RCC 7860 (cell line): ENCODE data around the gene DAZAP1.

Experiments
- DNase-seq: peaks from one replicate; pipeline ENCODE4 v3.0.0-alpha.2; 2015; ENCODE audit warnings: low spot score
- FAIRE-seq: peaks from 2 replicates; lab custom pipeline; 2012; peaks lifted over from hg19 to GRCh38; lab: Jason Lieb, UNC

The DAZAP1 gene

DNA sequence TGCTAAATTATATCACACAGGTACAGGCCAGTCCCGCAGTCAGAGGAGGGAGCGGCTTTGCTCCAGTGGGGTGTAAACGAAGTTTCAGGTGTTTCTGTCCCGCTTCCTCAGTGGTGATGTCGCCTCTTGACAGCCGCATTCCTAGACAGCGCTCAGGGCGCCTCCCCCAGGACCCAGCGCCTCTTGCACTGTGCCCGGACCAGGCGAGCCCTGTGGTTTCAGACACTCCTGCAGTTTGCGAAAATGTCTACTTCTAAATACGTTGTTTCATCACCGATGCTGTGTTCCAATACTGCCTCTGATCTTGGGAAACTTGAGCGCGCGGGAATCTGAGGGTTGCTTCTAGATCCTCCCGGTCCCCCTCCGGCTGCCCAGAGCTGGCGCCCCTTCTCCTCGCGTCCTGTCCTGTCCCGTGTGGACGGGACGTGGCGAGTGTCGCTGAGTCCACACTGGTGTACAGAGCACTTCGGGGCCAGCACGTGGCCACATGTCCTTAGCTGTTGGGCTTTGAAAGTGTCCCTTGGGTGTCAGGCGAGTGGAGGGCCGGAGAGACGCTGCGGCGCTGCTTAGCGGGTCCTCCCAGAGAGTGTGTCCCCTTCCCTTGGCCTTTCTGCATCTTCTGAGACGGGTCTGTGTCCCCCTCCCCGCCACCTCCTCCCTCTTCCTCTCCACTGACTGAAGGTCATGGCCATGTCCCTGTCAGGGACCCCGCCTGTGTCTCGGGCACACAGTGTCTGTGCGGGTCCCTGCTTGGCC is 16.2 kb downstream of the DAZAP1 start:
- no peak for DNase-seq

DNA sequence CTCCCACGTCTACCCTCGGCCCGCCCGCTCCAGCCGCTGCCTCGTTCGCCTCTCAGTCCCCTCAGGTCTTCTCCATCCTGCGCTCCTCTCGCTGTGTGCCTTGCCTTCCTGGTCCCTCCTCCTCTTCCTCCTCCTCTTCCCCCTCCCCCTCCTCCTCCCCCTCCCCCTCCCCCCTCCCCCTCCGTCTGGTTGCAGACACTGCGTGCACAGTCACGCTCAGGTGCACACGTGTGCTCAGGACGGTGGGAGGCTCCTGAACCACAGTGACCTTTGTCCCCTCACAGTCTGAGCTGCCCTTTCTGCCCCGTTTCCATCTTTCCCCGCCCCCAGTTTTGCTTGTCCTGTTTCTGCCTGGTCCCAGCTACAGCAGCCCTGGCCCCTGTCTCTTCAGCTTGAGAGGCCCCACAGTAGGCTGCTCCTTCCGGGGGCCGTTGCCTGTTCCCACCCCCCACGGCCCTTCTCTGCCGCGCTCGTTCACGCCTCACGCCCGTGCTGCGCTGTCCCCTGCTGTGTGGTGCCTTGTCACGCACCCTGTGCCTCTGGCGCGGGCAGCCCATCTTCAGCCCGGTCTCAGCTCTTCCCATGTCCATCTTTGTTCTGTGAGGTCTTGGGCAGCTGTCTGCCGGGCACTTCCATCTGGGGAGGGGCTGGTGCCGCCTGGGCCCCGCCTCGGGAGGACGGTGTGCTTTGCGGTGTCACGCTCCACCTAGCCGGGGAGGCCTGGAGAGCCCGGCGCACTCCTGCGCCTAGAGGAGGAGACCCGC is 17.0 kb downstream of the DAZAP1 start:
- DNase-seq, result no peak
- no peak for FAIRE-seq

More for the DNA sequence above, 16.2 kb downstream of the DAZAP1 start:
- FAIRE-seq, result no peak

DNA sequence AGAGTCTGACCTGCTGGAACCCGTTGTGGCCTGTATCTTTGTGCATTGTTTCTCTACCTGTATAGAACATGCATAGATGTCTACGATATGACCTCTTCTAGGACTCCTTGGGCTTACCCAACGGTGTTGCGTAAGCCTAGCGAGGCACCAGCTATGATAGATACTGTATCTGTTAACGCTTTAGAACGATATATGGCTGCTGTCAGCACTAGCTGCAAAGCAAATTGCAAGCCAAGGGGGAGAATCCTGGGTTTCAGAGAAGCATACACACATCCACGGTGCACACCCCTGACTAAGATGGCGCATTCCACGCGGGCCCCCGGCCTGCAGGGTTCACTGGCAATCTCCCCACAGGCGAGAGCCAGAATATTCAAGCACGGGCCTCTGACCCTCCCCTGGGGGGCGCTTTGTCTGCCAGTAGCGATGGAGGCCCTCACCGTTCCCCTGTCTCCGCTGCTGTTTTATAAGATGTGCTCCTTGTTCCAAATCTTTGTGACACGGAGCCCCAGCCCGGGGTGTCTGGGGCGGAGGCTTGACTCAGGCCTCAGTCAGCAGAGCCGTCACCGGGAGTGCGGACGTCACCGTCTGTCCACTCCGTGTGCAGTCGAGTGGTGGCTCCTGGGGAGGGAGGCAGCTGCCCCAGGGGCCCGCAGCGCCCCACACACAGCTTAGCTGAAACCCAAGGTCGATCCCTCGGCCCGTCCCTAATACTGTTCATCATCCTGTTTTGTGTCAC is 17.9 kb downstream of the DAZAP1 start:
- FAIRE-seq (no peak), DNase-seq (no peak)

DNA sequence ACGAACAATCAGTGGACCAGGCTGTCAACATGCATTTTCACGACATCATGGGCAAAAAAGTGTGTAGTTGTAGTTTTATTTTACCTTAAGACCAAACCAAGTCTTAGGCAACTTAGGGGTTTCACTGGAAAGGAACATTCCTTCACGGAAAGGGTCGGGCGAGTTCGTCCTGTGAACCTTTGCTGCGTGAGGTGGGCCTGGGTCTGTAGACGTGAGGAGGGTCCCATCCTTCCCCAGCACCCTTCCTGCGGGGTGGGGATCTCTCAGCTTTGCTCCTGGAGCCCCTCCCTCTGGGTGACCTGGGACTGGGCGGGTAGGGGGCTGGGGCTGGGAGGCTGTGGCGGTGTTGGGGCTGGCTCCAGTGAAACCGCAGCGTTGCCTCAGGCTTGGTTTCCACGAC is 18.5 kb downstream of the DAZAP1 start:
- DNase-seq, result no peak
- no peak for FAIRE-seq

DNA sequence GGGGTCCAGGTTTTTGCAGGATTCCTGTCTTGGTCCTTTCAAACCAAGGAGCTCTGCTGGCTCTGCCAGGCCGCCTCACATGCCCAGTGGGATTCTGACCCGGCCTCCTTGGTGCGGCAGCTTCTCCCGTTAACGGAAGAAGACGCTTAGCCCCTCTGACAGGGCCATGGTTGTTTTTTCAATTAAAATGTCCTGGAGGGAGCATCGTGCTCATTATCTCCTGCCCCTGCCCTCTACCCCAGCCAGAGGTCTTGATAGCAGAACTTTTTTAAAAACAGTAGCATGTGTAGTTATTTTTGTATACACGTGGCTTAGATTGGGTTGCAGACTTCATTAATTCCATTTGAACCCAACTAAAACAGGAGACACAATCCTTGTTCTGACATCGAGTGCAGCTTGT is 19.4 kb downstream of the DAZAP1 start:
- no peak for DNase-seq
- FAIRE-seq, result no peak

DNA sequence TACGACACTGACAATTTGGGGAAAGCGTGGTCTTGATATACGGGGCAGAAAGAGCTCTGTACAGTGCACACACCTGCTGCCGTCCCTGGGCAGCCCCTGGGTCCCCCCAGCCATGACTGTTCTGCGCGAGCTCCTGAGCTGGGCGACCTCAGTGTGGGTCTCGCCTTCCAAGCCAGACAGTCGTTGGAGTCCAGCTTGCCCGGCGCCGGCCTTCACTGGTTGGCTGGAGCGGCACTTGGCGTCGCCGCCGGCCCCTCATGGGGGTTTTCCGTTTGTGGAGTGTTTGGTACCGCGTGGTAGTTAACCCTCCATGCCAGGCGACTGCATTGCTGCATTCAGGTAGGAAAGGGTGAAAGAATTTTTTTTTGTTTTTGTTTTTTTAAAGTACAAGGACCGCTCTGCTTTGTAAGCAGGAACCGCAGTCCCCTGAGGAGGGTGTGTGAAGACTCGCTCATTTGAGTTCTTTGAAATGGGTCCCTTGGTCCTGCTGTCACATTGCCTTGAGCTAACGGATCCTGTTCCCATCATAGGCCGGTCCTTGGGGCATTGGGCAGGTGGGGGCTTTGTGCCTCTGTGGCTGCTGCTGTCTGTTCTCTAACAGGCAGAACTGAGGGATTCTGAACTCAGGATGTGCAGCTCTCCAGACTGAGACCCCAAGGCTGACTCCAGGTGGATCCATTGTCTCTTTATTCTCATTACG is 20.0 kb downstream of the DAZAP1 start:
- no peak for DNase-seq
- no peak for FAIRE-seq

DNA sequence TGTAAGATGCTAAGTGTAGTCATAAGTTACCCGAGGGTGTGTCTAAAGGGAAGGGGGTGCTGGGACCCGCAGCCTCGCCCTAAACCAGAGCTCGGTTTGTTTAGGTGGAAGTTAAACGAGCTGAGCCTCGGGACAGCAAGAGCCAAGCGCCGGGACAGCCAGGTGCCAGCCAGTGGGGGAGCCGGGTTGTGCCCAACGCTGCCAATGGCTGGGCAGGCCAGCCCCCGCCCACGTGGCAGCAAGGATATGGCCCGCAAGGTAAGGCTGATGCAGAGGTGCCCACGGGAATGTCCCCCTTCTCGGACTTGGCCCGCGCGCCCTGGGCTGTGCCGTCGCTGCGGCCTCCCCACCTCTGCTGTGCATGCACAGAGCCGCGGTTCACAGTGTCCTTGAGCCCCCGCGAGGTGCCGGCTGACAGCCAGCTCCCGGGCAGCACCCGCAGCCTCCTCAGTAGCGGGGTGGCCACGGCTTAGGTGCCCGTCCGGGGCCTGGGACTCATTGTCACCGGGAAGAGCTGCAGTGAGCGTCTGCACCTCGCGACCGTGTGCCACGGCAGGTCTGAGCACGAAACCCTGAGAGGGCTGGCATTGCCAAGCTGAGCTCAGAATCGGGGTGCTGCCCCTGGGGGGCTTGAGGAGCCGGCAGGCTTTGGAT is 21.5 kb downstream of the DAZAP1 start:
- FAIRE-seq (no peak), DNase-seq (no peak)

DNA sequence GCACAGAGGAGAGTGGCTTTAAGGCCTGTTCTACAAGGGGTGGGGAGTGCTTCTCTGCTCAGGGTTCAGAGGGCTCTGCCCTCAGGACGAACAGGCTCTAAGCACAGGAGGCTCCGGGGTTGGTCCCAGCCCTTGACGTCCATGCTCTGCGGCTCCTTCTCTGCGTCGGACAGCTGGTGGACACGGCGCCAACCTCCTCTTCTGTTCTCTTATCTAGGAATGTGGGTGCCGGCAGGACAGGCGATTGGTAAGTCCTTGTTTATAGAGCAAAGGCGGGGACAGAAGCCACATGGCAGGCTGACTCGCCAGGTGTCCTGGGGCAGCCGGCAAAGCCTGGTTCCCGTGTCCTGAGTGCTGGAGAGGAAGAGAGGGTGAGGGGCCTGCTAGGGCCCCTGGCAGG is 22.4 kb downstream of the DAZAP1 start:
- no peak for DNase-seq
- no peak for FAIRE-seq

DNA sequence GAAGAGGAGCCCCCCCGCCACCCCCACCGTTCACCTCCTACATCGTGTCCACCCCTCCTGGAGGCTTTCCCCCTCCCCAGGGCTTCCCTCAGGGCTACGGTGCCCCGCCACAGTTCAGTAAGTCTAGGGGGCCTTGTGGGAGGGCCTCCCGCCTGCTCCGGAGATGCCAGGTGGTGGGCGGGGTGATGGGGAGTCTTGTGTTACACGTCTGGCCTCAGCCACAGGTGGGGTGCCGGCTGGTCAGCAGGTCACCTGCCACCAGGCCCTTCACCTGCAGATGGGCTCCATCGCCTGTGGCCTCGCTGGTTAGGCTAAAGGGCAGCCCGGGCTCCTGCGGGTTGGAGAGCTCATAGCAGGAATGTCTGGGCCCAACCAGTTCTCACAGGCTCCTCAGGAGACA is 22.9 kb downstream of the DAZAP1 start:
- no peak for FAIRE-seq
- DNase-seq, result no peak

DNA sequence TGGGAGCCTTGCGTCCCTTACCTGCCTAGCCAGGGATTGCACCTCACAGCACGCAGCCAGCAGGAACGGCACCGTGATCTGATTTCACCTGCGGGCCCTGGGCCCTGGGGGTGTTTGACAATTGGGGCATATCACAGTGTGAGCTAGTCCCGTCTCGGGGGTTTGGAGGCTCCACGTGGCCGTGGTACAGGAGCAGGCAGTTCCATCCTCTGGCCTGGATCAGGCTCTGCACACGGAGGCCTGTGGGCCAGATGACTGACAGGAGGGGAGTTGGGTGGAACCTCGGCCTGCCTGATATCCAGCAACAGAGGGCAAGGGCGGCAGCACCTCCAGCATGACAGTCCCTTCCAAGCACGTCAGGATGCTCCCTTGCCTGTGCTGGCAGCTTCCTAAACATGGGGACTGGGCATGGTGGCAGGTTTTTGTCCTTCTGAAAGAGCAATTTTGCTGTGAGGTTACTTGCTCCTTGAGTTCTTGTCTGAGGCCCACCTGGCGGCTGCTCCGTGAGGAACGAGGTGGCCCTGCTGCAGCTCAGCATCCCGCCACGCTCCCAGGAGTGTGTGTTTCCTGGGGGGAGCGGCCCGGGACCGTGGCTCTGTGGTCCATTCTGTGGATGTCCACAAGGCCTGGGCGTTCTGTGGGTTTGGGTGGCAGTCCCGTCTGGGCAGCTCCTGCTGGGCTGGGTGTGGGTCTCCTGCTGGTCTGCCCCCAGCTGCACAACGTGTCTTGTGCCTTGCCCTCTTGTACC is 24.5 kb downstream of the DAZAP1 start:
- DNase-seq, result no peak
- FAIRE-seq, result no peak

DNA sequence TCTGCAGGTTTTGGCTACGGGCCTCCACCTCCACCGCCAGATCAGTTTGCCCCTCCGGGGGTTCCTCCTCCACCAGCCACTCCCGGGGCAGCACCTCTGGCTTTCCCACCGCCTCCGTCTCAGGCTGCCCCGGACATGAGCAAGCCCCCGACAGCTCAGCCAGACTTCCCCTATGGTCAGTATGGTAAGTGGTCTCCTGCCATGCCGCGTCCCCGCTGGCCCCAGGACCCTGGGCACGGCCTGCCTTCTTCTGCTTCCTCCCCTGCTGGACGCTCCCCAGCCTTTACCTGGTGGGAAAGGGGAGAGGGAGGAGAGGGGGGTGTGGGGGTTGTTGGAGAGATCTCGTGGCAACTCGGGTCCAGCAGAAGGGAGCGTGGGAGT is 25.1 kb downstream of the DAZAP1 start:
- no peak for FAIRE-seq
- DNase-seq, result no peak

DNA sequence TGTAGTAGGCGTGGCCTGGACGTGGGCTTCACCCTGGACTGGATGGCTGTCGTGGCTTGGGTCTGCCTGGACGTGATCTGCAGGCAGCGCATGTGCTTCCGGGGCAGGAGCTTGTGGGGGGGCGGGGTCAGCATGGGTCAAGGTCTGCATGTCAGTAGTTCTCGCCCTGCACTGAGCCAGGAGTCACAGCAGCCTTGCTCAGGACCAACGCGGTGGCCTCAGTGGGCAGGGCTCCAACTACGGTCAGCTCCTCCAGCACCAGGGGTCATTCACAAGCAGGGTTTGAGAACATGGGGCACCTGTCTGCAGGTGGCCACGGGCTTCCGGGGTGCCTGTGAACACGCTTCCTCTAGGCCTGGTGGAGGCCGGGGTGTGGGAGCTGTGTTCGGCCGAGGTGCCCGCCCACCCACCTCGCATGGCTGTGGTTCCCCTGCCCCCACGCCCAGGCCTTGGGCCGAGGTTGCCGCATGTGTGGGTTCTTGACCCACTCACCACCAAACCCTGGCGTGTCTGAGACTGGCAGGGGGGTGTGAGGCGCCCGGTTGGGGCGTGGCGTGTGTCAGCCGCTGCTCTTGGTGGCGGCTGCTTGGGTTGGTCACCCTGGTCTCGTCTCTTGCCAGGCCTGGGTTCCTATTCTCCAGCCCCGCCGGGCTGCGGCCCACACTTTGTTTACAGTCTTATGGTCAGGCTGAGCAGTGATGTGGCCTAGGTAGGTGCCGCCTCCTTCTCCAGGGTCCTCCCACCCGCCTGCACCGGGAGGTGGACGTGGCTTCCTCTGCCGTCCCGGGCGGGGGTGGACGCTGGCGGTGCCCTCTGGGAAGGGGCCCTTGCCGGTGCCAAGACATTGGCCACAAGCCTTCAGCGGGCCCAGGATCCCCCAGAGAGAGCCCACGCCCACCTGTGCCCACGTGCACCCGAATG is 26.0 kb downstream of the DAZAP1 start:
- FAIRE-seq (no peak), DNase-seq (no peak)

DNA sequence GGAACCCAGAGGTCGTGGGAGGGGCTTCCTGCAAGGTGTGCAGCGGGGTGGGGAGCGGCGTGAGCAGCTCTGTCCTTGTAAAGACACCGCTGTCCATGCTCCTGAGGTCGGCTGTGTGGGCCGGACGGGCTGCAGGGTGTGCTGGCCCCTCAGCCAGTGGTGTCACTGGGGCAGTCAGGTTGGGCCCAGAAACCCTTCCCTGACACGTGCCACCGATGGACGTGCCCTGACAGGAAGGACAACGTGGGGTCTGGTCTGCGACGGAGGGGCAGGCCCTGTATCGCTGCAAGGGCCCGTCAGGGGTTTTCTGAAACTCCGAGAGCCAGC is 26.6 kb downstream of the DAZAP1 start:
- no peak for FAIRE-seq

DNA sequence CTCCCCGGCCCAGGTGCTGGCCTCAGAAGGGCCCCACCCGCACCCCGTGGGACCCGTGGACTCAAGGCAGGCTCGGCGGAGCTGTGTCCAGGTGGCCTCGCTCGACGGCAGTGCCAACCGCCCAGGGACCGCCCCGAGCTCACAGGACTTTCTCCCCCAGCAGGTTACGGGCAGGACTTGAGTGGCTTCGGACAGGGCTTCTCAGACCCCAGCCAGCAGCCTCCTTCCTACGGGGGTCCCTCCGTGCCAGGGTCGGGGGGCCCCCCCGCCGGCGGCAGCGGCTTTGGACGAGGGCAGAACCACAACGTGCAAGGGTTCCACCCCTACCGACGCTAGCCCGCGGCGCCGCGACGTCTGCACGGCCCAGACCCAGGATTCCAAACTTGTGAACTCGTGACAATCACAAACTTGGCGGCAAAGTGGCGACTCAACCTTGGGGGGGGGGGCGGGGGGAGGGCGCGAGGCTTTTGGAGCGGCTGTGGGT is 27.2 kb downstream of the DAZAP1 start:
- DNase-seq (no peak), FAIRE-seq (no peak)

More for the DNA sequence above, 26.6 kb downstream of the DAZAP1 start:
- DNase-seq, result no peak

DNA sequence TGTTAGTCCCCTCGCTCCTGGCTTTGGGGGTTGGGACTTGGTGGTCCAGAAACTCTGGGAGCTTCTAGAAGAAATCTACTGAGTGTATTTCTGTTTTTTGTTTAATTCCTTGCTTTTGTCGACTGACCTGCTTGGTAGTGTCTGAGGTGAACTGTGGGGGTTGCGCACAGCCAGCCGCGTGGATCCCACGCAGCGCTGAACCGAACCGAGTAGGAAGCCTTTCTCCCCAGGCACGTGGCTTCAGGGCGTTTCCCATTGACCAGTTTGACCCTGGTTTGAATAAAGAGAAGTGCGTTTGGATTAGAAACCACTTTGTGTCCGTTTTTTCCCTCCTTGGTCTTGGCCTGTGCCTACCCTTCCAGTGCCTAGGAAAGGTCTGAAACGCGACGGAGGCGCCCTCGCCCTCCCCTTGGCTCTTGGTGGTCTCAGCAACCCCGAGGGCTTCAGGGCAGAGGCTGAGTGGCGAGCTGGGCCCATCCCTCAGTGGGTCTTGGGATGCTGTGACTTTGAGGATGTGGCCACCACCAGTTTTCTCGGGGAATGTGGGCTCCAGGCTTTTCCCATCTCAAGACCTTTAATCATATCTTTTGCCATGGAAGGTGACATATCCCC is 28.1 kb downstream of the DAZAP1 start:
- no peak for DNase-seq
- FAIRE-seq, result no peak

DNA sequence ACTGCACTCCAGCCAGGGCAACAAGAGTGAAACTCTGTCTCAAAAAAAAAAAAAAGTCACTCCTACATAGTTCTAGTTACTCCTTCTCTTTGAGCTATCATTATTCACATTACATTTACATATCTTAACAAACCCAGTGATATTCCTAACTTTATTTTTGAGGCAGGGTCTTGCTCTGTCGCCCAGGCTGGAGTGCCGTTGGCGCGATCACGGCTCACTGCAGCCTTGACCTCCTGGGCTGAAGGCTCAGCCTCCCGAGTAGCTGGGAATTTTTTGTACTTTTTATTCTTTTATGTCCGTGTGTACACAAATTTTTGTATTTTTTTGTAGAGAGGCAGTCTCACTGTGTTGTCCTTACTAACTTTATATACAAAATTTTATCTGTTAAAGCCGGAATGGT is 30.2 kb downstream of the DAZAP1 start:
- DNase-seq (no peak), FAIRE-seq (no peak)

DNA sequence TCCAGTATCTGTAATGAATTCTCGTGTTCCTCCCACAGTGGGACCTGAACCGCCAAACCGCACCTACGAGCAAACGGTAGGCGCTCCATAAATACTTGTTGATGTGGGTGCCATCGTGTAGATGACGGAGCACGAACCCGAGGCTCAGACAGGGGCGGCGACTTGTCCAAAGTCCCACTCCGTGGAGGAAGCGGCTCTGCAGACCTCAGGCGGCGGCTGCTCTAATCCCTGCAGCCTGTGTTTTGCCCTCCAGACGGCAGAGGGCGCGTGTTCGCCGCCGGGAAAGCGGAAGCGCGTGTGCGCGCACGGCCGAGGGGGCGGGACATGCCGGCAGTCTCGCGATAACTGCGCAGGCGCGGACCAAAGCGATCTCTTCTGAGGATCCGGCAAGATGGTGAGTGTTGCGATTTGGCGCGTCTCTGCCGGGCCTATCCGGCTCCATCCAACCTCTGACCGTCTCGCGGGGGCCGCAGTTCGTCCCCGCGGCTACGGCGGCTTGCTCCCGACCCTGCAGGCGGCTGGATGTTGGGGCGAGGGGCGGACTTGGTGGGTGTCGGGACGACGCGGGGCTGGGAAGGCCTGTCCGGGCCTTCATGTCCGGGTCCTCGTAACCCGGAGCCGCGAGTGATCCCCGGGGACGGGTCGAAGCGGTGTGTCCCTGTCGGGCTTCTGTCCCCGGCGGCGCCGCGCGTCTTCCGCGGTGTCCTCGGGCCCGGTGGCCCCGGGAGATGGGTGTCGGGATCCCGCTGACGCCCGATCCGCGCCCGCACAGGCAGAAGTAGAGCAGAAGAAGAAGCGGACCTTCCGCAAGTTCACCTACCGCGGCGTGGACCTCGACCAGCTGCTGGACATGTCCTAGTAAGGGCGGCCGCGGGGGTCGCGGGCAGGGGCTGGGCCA is 30.9 kb downstream of the DAZAP1 start, which contains the start of gene RPS15:
RPS15 (plus strand) TSS at position 362 of the 898 bp plus-strand sequence; CDS start at position 392, 30 bp downstream.
- DNase-seq, result peak; percentile 87
- FAIRE-seq, result peak; percentile 63
